Osteocyte (in vitro differentiated cells): ENCODE data around the gene NLRP3. TPM values are rescaled to one million over a fixed set of nuclear protein-coding genes. Genes with fewer than 3 reads are reported as not detected.
A peak's percentile ranks its signal among the peaks of the same experiment; 100 is the strongest.

Experiments
- DNase-seq: peaks from one replicate; pipeline ENCODE4 v3.0.0; 2021; ENCODE audit warnings: mixed read lengths; ENCODE audit not compliant: unreplicated experiment; ENCODE audit errors: extremely low spot score
- H3K27ac Mint-ChIP-seq: one replicate; pipeline ENCODE4 v1.8.0; 2021; ENCODE audit warnings: mild to moderate bottlenecking, mixed read lengths; ENCODE audit not compliant: unreplicated experiment
- H3K27me3 Mint-ChIP-seq: one replicate; pipeline ENCODE4 v1.8.0; 2021; ENCODE audit warnings: mixed read lengths; ENCODE audit not compliant: unreplicated experiment
- H3K36me3 Mint-ChIP-seq: one replicate; pipeline ENCODE4 v1.8.0; 2021; ENCODE audit warnings: mixed read lengths; ENCODE audit not compliant: unreplicated experiment
- H3K4me1 Mint-ChIP-seq: one replicate; pipeline ENCODE4 v1.8.0; 2021; ENCODE audit warnings: mixed read lengths; ENCODE audit not compliant: unreplicated experiment
- H3K4me3 Mint-ChIP-seq: one replicate; pipeline ENCODE4 v1.8.0; 2021; ENCODE audit warnings: mild to moderate bottlenecking, moderate library complexity, mixed read lengths; ENCODE audit not compliant: unreplicated experiment
- H3K9me3 Mint-ChIP-seq: one replicate; pipeline ENCODE4 v1.8.0; 2021; ENCODE audit warnings: mixed read lengths; ENCODE audit not compliant: unreplicated experiment
- total RNA-seq: library from RNA; stranded (reverse); gene quantifications from 2 replicates; pipeline ENCODE4 v1.2.1, GENCODE V29; 2021
- TF ChIP-seq, protein P1 (sequence below): fragments of 200-600 bp; sonication (generic); IDR thresholded peaks from 2 replicates; pipeline ENCODE4 v1.5.0; 2021; ENCODE audit warnings: antibody characterized with exemption, mild to moderate bottlenecking, moderate library complexity

NLRP3 gene
- total RNA-seq, 1 donor from 2014 or later: 0.16 TPM

DNA sequence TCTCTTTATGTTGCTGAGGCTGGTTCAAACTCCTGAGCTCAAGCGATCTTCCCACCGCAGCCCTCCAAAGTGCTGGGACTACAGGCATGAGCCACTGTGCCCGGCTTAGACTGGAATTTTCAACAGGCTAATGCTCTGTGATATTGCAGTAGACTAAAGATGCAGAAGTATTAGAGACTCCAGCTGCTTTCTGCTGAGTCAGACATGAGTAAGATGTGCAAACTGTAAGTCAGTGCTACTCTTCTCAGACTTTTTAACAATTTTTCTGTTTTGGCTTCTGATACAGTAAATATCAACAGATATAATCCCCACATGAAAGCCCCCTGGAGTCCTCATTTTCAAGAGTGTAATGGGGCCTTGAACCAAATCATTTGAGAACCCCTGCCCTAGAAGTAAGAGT, 29.3 kb upstream of the NLRP3 start:
- H3K4me1 Mint-ChIP-seq: peaks cover 12% of the 10 kb centered on the region
- no peak for DNase-seq
- H3K36me3 Mint-ChIP-seq: no peaks in the 10 kb centered on the region
- peak overlapping the region; percentile 3 for H3K27ac Mint-ChIP-seq
- TF ChIP-seq, protein P1, sequence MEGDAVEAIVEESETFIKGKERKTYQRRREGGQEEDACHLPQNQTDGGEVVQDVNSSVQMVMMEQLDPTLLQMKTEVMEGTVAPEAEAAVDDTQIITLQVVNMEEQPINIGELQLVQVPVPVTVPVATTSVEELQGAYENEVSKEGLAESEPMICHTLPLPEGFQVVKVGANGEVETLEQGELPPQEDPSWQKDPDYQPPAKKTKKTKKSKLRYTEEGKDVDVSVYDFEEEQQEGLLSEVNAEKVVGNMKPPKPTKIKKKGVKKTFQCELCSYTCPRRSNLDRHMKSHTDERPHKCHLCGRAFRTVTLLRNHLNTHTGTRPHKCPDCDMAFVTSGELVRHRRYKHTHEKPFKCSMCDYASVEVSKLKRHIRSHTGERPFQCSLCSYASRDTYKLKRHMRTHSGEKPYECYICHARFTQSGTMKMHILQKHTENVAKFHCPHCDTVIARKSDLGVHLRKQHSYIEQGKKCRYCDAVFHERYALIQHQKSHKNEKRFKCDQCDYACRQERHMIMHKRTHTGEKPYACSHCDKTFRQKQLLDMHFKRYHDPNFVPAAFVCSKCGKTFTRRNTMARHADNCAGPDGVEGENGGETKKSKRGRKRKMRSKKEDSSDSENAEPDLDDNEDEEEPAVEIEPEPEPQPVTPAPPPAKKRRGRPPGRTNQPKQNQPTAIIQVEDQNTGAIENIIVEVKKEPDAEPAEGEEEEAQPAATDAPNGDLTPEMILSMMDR: no peak
- H3K27me3 Mint-ChIP-seq: peaks cover 12% of the 10 kb centered on the region
- H3K9me3 Mint-ChIP-seq: no peaks in the 10 kb centered on the region
- no peak overlapping the region for H3K4me3 Mint-ChIP-seq

DNA sequence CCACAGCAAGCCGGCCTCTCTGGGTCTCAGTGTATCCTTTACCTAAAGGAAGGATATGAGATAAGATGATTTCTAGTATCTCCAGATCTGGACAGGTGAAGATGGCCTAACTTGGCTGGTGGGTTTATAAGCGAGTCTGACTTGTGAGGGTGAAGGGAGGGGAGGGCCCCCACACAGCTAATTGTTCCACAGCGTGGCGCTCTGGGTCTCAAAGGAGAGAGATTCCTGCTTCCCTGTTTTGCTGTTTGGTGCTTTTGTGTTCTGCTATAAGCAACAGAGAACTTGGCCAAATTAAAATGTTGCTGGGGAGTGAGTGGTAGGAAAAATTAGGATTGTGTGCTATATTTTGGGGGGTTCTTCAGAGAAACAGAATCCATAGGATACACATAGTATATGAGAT, 28.9 kb upstream of the NLRP3 start:
- H3K9me3 Mint-ChIP-seq: no peaks in the 10 kb centered on the region
- no peaks in the 10 kb centered on the region for H3K36me3 Mint-ChIP-seq
- no peak overlapping the region for H3K27ac Mint-ChIP-seq
- H3K4me3 Mint-ChIP-seq: no peak overlapping the region
- H3K4me1 Mint-ChIP-seq: peaks cover 12% of the 10 kb centered on the region
- no peak for DNase-seq
- H3K27me3 Mint-ChIP-seq: peaks cover 12% of the 10 kb centered on the region
- TF ChIP-seq, protein P1: no peak

- peaks cover 12% of the 10 kb centered on the region for H3K4me1 Mint-ChIP-seq
- H3K27me3 Mint-ChIP-seq: peaks cover 12% of the 10 kb centered on the region
- TF ChIP-seq, protein P1: no peak
- H3K9me3 Mint-ChIP-seq: no peaks in the 10 kb centered on the region
- H3K36me3 Mint-ChIP-seq: no peaks in the 10 kb centered on the region
- DNase-seq: no peak
- no peak overlapping the region for H3K4me3 Mint-ChIP-seq
- H3K27ac Mint-ChIP-seq: no peak overlapping the region
Measured at GRCh38 chr1:247387565-247387964, 28.4 kb upstream of the NLRP3 start.

GRCh38 chr1:247390116-247390791, 25.7 kb upstream of the NLRP3 start:
- peak; percentile 90 for DNase-seq
- no peaks in the 10 kb centered on the region for H3K9me3 Mint-ChIP-seq
- H3K27ac Mint-ChIP-seq: peak overlapping the region; percentile 43
- H3K4me3 Mint-ChIP-seq: peak overlapping the region; percentile 59
- H3K27me3 Mint-ChIP-seq: peaks cover 17% of the 10 kb centered on the region
- peaks cover 5% of the 10 kb centered on the region for H3K4me1 Mint-ChIP-seq
- TF ChIP-seq, protein P1: peak; percentile 93
- H3K36me3 Mint-ChIP-seq: no peaks in the 10 kb centered on the region

DNA sequence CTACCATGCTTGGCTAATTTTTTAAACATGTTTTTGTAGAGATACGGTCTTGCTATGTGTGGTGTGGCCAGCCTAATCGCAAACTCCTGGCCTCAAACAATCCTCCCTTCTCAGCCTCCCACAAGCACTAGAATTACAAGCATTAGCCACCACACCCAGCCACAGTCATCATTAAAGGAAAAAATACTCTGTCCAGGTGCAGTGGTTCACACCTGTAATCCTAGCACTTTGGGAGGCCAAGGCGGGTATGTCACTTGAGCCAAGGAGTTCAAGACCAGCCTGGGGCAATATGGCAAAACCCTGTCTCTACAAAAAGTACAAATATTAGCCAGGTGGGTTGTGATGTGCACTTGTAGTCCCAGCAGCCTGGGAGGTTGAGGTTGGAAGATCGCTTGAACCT, 25.0 kb upstream of the NLRP3 start:
- Mint-ChIP-seq H3K4me1 (peaks cover 4% of the 10 kb centered on the region), H3K27ac (no peak overlapping the region), H3K9me3 (no peaks in the 10 kb centered on the region), H3K4me3 (no peak overlapping the region), H3K27me3 (peaks cover 17% of the 10 kb centered on the region), H3K36me3 (no peaks in the 10 kb centered on the region)
- DNase-seq: no peak
- TF ChIP-seq, protein P1: no peak
